B cell (primary cell): ENCODE measurements around the gene PCBP2.

Experiments
- EZH2 ChIP-seq: IDR thresholded peaks from 2 replicates; pipeline ENCODE4 v1.6.1; 2012; ENCODE audit warnings: borderline replicate concordance, low read depth, mild to moderate bottlenecking, moderate library complexity, low read length; ENCODE audit not compliant: insufficient read depth, poor library complexity, severe bottlenecking
- TF ChIP-seq, protein P1 (sequence below): fragments of 200-600 bp; IDR thresholded peaks from one replicate; pipeline ENCODE4 v1.8.0; 2022; ENCODE audit warnings: antibody characterized with exemption, mild to moderate bottlenecking

DNA sequence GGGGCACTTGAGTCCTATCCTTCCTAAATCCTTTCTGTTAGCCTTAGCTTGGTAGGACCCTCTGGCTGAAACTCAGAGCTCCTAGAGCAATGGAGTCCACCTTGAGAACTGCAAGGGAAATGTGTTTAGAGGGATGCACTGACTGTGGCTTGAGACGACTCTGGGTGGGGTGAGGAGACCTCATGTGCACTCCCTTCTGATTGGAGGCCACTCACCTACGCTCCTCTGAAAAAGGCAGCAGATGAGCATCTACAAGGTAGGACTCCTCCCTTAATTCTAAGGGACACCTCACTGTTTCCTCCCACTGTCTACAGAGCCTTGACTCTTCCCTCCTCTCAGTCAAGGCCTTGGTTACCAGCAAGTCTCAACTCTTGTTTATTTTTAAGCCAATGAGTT lies 46.3 kb downstream of the PCBP2 start:
- TF ChIP-seq, protein P1, sequence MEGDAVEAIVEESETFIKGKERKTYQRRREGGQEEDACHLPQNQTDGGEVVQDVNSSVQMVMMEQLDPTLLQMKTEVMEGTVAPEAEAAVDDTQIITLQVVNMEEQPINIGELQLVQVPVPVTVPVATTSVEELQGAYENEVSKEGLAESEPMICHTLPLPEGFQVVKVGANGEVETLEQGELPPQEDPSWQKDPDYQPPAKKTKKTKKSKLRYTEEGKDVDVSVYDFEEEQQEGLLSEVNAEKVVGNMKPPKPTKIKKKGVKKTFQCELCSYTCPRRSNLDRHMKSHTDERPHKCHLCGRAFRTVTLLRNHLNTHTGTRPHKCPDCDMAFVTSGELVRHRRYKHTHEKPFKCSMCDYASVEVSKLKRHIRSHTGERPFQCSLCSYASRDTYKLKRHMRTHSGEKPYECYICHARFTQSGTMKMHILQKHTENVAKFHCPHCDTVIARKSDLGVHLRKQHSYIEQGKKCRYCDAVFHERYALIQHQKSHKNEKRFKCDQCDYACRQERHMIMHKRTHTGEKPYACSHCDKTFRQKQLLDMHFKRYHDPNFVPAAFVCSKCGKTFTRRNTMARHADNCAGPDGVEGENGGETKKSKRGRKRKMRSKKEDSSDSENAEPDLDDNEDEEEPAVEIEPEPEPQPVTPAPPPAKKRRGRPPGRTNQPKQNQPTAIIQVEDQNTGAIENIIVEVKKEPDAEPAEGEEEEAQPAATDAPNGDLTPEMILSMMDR = no peak
- no peak for TF ChIP-seq EZH2
